HT1080 (cell line): ENCODE measurements around the gene RACK1. TPM values are rescaled to one million over a fixed set of nuclear protein-coding genes. Genes with fewer than 3 reads are reported as not detected.
"Not testable (repeated sequence)": the region's sequence is repeated elsewhere in the genome, so short reads cannot be mapped to it uniquely, and the experiment has no call there.

Source experiments
- DNase-seq: peaks from one replicate; pipeline ENCODE4 v3.0.0-alpha.2; 2015; ENCODE audit warnings: low read depth
- polyA plus RNA-seq, 2 experiments: library from polyadenylated mRNA; depleted of rRNA; stranded (reverse); fragments of >200 nt; gene quantifications; 2 replicates each; pipeline ENCODE4 v1.2.3, GENCODE V29; 2015
- total RNA-seq: library from RNA; depleted of rRNA; stranded (reverse); fragments of >200 nt; shearing (Covaris generic); gene quantifications from 2 replicates; pipeline ENCODE4 v1.2.3, GENCODE V29; 2014; rRNA removed

Gene RACK1
- total RNA-seq: 7,519 and 7,681 TPM in 2 replicates
- polyA plus RNA-seq (2015; cell fraction: cytosol; rRNA removed): 5,041 and 5,226 TPM in 2 replicates
- 3,099 and 3,214 TPM in 2 replicates for polyA plus RNA-seq (2015; cell fraction: nucleus; rRNA removed)

GRCh38 chr5:181243564-181244343 is at the start of gene RACK1:
Gene RACK1 (minus strand): TSS chr5:181243906. CDS start chr5:181243800, 106 bp downstream.
- DNase-seq: peak; percentile 88

GRCh38 chr5:181287331-181287730 is 43.6 kb upstream of the RACK1 start:
- DNase-seq: not testable (repeated sequence)

- not testable (repeated sequence) for DNase-seq
These were observed 42.4 kb upstream of the RACK1 start for GRCh38 chr5:181285962-181286705.

- DNase-seq: not testable (repeated sequence)
These were observed 40.4 kb upstream of the RACK1 start for GRCh38 chr5:181283841-181284755.

GRCh38 chr5:181283347-181283746 is 39.6 kb upstream of the RACK1 start:
- peak; percentile 68 for DNase-seq

- DNase-seq: no peak
These were observed 39.2 kb upstream of the RACK1 start for GRCh38 chr5:181282874-181283273.

- not testable (repeated sequence) for DNase-seq
These were observed 38.7 kb upstream of the RACK1 start for GRCh38 chr5:181282415-181282814.

- no peak for DNase-seq
These were observed 38.2 kb upstream of the RACK1 start for GRCh38 chr5:181281984-181282316.

GRCh38 chr5:181281077-181281983 is 37.6 kb upstream of the RACK1 start:
- peak; percentile 66 for DNase-seq

GRCh38 chr5:181280251-181280762 is 36.6 kb upstream of the RACK1 start:
- no peak for DNase-seq

- DNase-seq: not testable (repeated sequence)
These were observed 29.7 kb upstream of the RACK1 start for GRCh38 chr5:181273433-181273744.

GRCh38 chr5:181271081-181271480 is 27.4 kb upstream of the RACK1 start:
- DNase-seq: no peak

- not testable (repeated sequence) for DNase-seq
These were observed 24.2 kb upstream of the RACK1 start for GRCh38 chr5:181267907-181268306.

GRCh38 chr5:181267291-181267904 is 23.7 kb upstream of the RACK1 start:
- not testable (repeated sequence) for DNase-seq

GRCh38 chr5:181265092-181265671 is 21.5 kb upstream of the RACK1 start:
- no peak for DNase-seq

- no peak for DNase-seq
These were observed 19.9 kb upstream of the RACK1 start for GRCh38 chr5:181263633-181264032.

- DNase-seq: peak; percentile 70
These were observed 17.8 kb upstream of the RACK1 start for GRCh38 chr5:181261320-181262049.

- DNase-seq: peak; percentile 88
These were observed 17.1 kb upstream of the RACK1 start, which contains the start of gene TRIM52 for GRCh38 chr5:181260720-181261319. Gene TRIM52 (minus strand): TSS chr5:181261143. CDS start chr5:181260813, 330 bp downstream.
